Muscle of leg (tissue), 16 donors: Measurements from ENCODE around the gene MEX3B. TPM values are rescaled to one million over a fixed set of nuclear protein-coding genes. Genes with fewer than 3 reads are reported as not detected.

Experiments
- DNase-seq: peaks from one replicate; pipeline ENCODE4 v3.0.0; 2013
- H3K27ac ChIP-seq: one replicate; pipeline ENCODE4 v1.5.1; 2013; ENCODE audit warnings: mild to moderate bottlenecking, low read length, control low read depth
- H3K27me3 ChIP-seq: one replicate; pipeline ENCODE4 v1.6.1; 2013; ENCODE audit warnings: low read length; ENCODE audit not compliant: control insufficient read depth, insufficient read depth
- H3K36me3 ChIP-seq: one replicate; pipeline ENCODE4 v1.6.1; 2013; ENCODE audit warnings: low read length; ENCODE audit not compliant: control insufficient read depth, insufficient read depth
- H3K4me1 ChIP-seq: one replicate; pipeline ENCODE4 v1.6.1; 2013; ENCODE audit warnings: low read length; ENCODE audit not compliant: control insufficient read depth, insufficient read depth
- H3K4me3 ChIP-seq: one replicate; pipeline ENCODE4 v1.5.1; 2013; ENCODE audit warnings: low read length, control low read depth
- H3K9me3 ChIP-seq: replicated peaks from 2 replicates; pipeline ENCODE4 v1.6.1; 2013; ENCODE audit warnings: low read depth, low read length; ENCODE audit not compliant: control insufficient read depth
- WGBS: methylation state at CpG from one replicate; pipeline ENCODE4 v1.1.5; 2013; ENCODE audit warnings: missing lambda C conversion rate; ENCODE audit not compliant: insufficient coverage; 5-methylcytosine and 5-hydroxymethylcytosine counted together
- long read RNA-seq, 11 donors: transcript quantifications; one replicate each; lab custom pipeline, GENCODE V29; 2026
- polyA plus RNA-seq, 8 donors: library from polyadenylated mRNA; unstranded; fragments of 120-200 nt; gene quantifications; one replicate each; pipeline versions ENCODE4 v1.2.1 to v1.2.3, GENCODE V29; 2013; ENCODE audit warnings: inconsistent platforms in 1 of 8, low replicate concordance in 1 of 8; ENCODE audit not compliant: insufficient read length in 8 of 8, insufficient read depth in 1 of 8
- total RNA-seq: library from RNA; stranded (reverse); fragments of 120-200 nt; gene quantifications from one replicate; pipeline ENCODE4 v1.2.4, GENCODE V29; 2013

Gene MEX3B
- 7.7 TPM for total RNA-seq
- polyA plus RNA-seq = 10 to 100 TPM; 13.9 to 29.2 (median 19.5) TPM
- long read RNA-seq, donor 1, full-length matches to known transcripts = 10 of 10 reads
- long read RNA-seq, donor 1, partial matches to known transcripts = 0 of 10 reads
- long read RNA-seq, donor 1, other reads (novel, unspliced or antisense) = 0 of 10 reads
- long read RNA-seq, donor 2, full-length matches to known transcripts = 3 of 3 reads
- long read RNA-seq, donor 2, partial matches to known transcripts = 0 of 3 reads
- long read RNA-seq, donor 2, other reads (novel, unspliced or antisense) = 0 of 3 reads
- long read RNA-seq, donor 3, full-length matches to known transcripts = 14 of 14 reads
- long read RNA-seq, donor 3, partial matches to known transcripts = 0 of 14 reads
- long read RNA-seq, donor 3, other reads (novel, unspliced or antisense) = 0 of 14 reads
- long read RNA-seq, donor 4, full-length matches to known transcripts = 25 of 25 reads
- long read RNA-seq, donor 4, partial matches to known transcripts = 0 of 25 reads
- long read RNA-seq, donor 4, other reads (novel, unspliced or antisense) = 0 of 25 reads
- long read RNA-seq, donor 5, full-length matches to known transcripts = 57 of 57 reads
- long read RNA-seq, donor 5, partial matches to known transcripts = 0 of 57 reads
- long read RNA-seq, donor 5, other reads (novel, unspliced or antisense) = 0 of 57 reads
- long read RNA-seq, donor 6, full-length matches to known transcripts = 18 of 18 reads
- long read RNA-seq, donor 6, partial matches to known transcripts = 0 of 18 reads
- long read RNA-seq, donor 6, other reads (novel, unspliced or antisense) = 0 of 18 reads
- long read RNA-seq, donor 7, full-length matches to known transcripts = 36 of 36 reads
- long read RNA-seq, donor 7, partial matches to known transcripts = 0 of 36 reads
- long read RNA-seq, donor 7, other reads (novel, unspliced or antisense) = 0 of 36 reads
- long read RNA-seq, donor 8, full-length matches to known transcripts = 24 of 24 reads
- long read RNA-seq, donor 8, partial matches to known transcripts = 0 of 24 reads
- long read RNA-seq, donor 8, other reads (novel, unspliced or antisense) = 0 of 24 reads
- long read RNA-seq, donor 9, full-length matches to known transcripts = 27 of 27 reads
- long read RNA-seq, donor 9, partial matches to known transcripts = 0 of 27 reads
- long read RNA-seq, donor 9, other reads (novel, unspliced or antisense) = 0 of 27 reads
- long read RNA-seq, donor 10, full-length matches to known transcripts = 41 of 41 reads
- long read RNA-seq, donor 10, partial matches to known transcripts = 0 of 41 reads
- long read RNA-seq, donor 10, other reads (novel, unspliced or antisense) = 0 of 41 reads
- long read RNA-seq, donor 11, full-length matches to known transcripts = 26 of 26 reads
- long read RNA-seq, donor 11, partial matches to known transcripts = 0 of 26 reads
- long read RNA-seq, donor 11, other reads (novel, unspliced or antisense) = 0 of 26 reads

- Histone ChIP-seq H3K36me3 (peaks cover 13% of the 10 kb centered on the region), H3K4me1 (peaks cover 31% of the 10 kb centered on the region), H3K9me3 (no peaks in the 10 kb centered on the region), H3K27me3 (no peaks in the 10 kb centered on the region), H3K4me3 (peak within 1 kb of the TSS; percentile 94), H3K27ac (peak within 1 kb of the TSS; percentile 100)
- WGBS = 0% methylated on average over 47 of the region's 68 CpGs
- DNase-seq = peak; percentile 100
Observed at GRCh38 chr15:82045892-82046665, at the start of gene MEX3B. MEX3B (minus strand) TSS chr15:82046018; CDS start chr15:82045705, 313 bp downstream.

- no peaks in the 10 kb centered on the region for H3K36me3 ChIP-seq
- DNase-seq = no peak
- no peaks in the 10 kb centered on the region for H3K9me3 ChIP-seq
- H3K4me3 ChIP-seq = no peak overlapping the region
- H3K27me3 ChIP-seq = no peaks in the 10 kb centered on the region
- no peak overlapping the region for H3K27ac ChIP-seq
- WGBS = 86% methylated on average over 8 of the region's 13 CpGs
- no peaks in the 10 kb centered on the region for H3K4me1 ChIP-seq
Observed at GRCh38 chr15:82093774-82094211, 48.0 kb upstream of the MEX3B start.

- no CpG with 5 or more reads among the region's 5 CpGs for WGBS
- no peak for DNase-seq
- Histone ChIP-seq H3K36me3 (no peaks in the 10 kb centered on the region), H3K4me1 (no peaks in the 10 kb centered on the region), H3K9me3 (no peaks in the 10 kb centered on the region), H3K4me3 (no peak overlapping the region), H3K27me3 (no peaks in the 10 kb centered on the region), H3K27ac (no peak overlapping the region)
Observed at GRCh38 chr15:82093325-82093724, 47.5 kb upstream of the MEX3B start.

- Histone ChIP-seq H3K4me3 (no peak overlapping the region), H3K27me3 (no peaks in the 10 kb centered on the region), H3K4me1 (no peaks in the 10 kb centered on the region), H3K27ac (no peak overlapping the region), H3K9me3 (no peaks in the 10 kb centered on the region), H3K36me3 (no peaks in the 10 kb centered on the region)
- peak; percentile 17 for DNase-seq
- 69% methylated on average over 2 of the region's 3 CpGs for WGBS
Observed at GRCh38 chr15:82091636-82092140, 45.9 kb upstream of the MEX3B start.

GRCh38 chr15:82086243-82086995, 40.6 kb upstream of the MEX3B start:
- Histone ChIP-seq H3K9me3 (no peaks in the 10 kb centered on the region), H3K4me1 (no peaks in the 10 kb centered on the region), H3K4me3 (no peak overlapping the region), H3K36me3 (no peaks in the 10 kb centered on the region), H3K27me3 (peaks cover 2% of the 10 kb centered on the region), H3K27ac (no peak overlapping the region)
- WGBS = 84% methylated on average over 6 of the region's 16 CpGs
- DNase-seq = no peak

- peaks cover 2% of the 10 kb centered on the region for H3K9me3 ChIP-seq
- H3K27me3 ChIP-seq = peaks cover 2% of the 10 kb centered on the region
- no peaks in the 10 kb centered on the region for H3K4me1 ChIP-seq
- no peak overlapping the region for H3K4me3 ChIP-seq
- no peaks in the 10 kb centered on the region for H3K36me3 ChIP-seq
- DNase-seq = no peak
- WGBS = 72% methylated on average over 6 of the region's 14 CpGs
- H3K27ac ChIP-seq = no peak overlapping the region
Observed at GRCh38 chr15:82081914-82082762, 36.3 kb upstream of the MEX3B start.

GRCh38 chr15:82080774-82081173, 35.0 kb upstream of the MEX3B start:
- WGBS = 100% methylated on average over 4 of the region's 6 CpGs
- Histone ChIP-seq H3K27ac (no peak overlapping the region), H3K4me1 (no peaks in the 10 kb centered on the region), H3K9me3 (peaks cover 2% of the 10 kb centered on the region), H3K36me3 (no peaks in the 10 kb centered on the region), H3K4me3 (no peak overlapping the region), H3K27me3 (peaks cover 2% of the 10 kb centered on the region)
- no peak for DNase-seq

GRCh38 chr15:82079736-82080135, 33.9 kb upstream of the MEX3B start:
- DNase-seq = no peak
- Histone ChIP-seq H3K36me3 (no peaks in the 10 kb centered on the region), H3K4me1 (no peaks in the 10 kb centered on the region), H3K9me3 (peaks cover 2% of the 10 kb centered on the region), H3K27me3 (no peaks in the 10 kb centered on the region), H3K27ac (no peak overlapping the region), H3K4me3 (no peak overlapping the region)
- WGBS = no CpG with 5 or more reads among the region's 5 CpGs
